ENCODE data around the gene ATP1A2. TPM values are rescaled to one million over a fixed set of nuclear protein-coding genes. Genes with fewer than 3 reads are reported as not detected.
"Not testable (repeated sequence)": the region's sequence is repeated elsewhere in the genome, so short reads cannot be mapped to it uniquely, and the experiment has no call there.

ATP1A2 gene
- total RNA-seq, 1 donor from 2014 or later = not detected

GRCh38 chr1:160126342-160126741 lies 10.8 kb downstream of the ATP1A2 start:
- intact Hi-C loops (cut with micrococcal nuclease); H3K27me3 Mint-ChIP-seq (ENCODE audit: low read depth); H3K4me1 Mint-ChIP-seq (ENCODE audit: low read depth); DNase-seq (ENCODE audit: low spot score); H3K36me3 Mint-ChIP-seq (ENCODE audit: low read depth); H3K4me3 Mint-ChIP-seq (ENCODE audit: low read depth); H3K27ac Mint-ChIP-seq; H3K9me3 Mint-ChIP-seq: not testable (repeated sequence)

GRCh38 chr1:160127381-160127780 lies 11.8 kb downstream of the ATP1A2 start:
- H3K27me3 Mint-ChIP-seq (ENCODE audit: low read depth) = peaks cover 9% of the 10 kb centered on the region
- intact Hi-C loops (cut with micrococcal nuclease) = no loop called here
- no peaks in the 10 kb centered on the region for H3K4me1 Mint-ChIP-seq (ENCODE audit: low read depth)
- H3K36me3 Mint-ChIP-seq (ENCODE audit: low read depth) = no peaks in the 10 kb centered on the region
- no peak overlapping the region for H3K27ac Mint-ChIP-seq
- DNase-seq (ENCODE audit: low spot score) = no peak
- no peaks in the 10 kb centered on the region for H3K9me3 Mint-ChIP-seq
- H3K4me3 Mint-ChIP-seq (ENCODE audit: low read depth) = no peak overlapping the region

- intact Hi-C loops (cut with micrococcal nuclease) = no loop called here
- Mint-ChIP-seq H3K9me3 (no peaks in the 10 kb centered on the region), H3K27ac (no peak overlapping the region), H3K27me3 (ENCODE audit: low read depth) (peaks cover 15% of the 10 kb centered on the region), H3K36me3 (ENCODE audit: low read depth) (no peaks in the 10 kb centered on the region), H3K4me3 (ENCODE audit: low read depth) (no peak overlapping the region), H3K4me1 (ENCODE audit: low read depth) (no peaks in the 10 kb centered on the region)
- DNase-seq (ENCODE audit: low spot score) = no peak
These were observed 12.4 kb downstream of the ATP1A2 start for GRCh38 chr1:160127865-160128523.

- intact Hi-C loops (cut with micrococcal nuclease) = no loop called here
- Mint-ChIP-seq H3K9me3 (no peaks in the 10 kb centered on the region), H3K27me3 (ENCODE audit: low read depth) (peaks cover 16% of the 10 kb centered on the region), H3K4me1 (ENCODE audit: low read depth) (no peaks in the 10 kb centered on the region), H3K4me3 (ENCODE audit: low read depth) (no peak overlapping the region), H3K27ac (no peak overlapping the region), H3K36me3 (ENCODE audit: low read depth) (no peaks in the 10 kb centered on the region)
- no peak for DNase-seq (ENCODE audit: low spot score)
These were observed 13.1 kb downstream of the ATP1A2 start for GRCh38 chr1:160128636-160129035.

GRCh38 chr1:160129046-160129445 lies 13.5 kb downstream of the ATP1A2 start:
- no peak for DNase-seq (ENCODE audit: low spot score)
- H3K36me3 Mint-ChIP-seq (ENCODE audit: low read depth) = no peaks in the 10 kb centered on the region
- no peaks in the 10 kb centered on the region for H3K9me3 Mint-ChIP-seq
- no peak overlapping the region for H3K27ac Mint-ChIP-seq
- H3K27me3 Mint-ChIP-seq (ENCODE audit: low read depth) = peaks cover 16% of the 10 kb centered on the region
- H3K4me1 Mint-ChIP-seq (ENCODE audit: low read depth) = no peaks in the 10 kb centered on the region
- H3K4me3 Mint-ChIP-seq (ENCODE audit: low read depth) = no peak overlapping the region
- intact Hi-C loops (cut with micrococcal nuclease) = no loop called here

- Mint-ChIP-seq H3K27ac (no peak overlapping the region), H3K27me3 (ENCODE audit: low read depth) (peaks cover 16% of the 10 kb centered on the region), H3K9me3 (no peaks in the 10 kb centered on the region), H3K4me1 (ENCODE audit: low read depth) (no peaks in the 10 kb centered on the region), H3K4me3 (ENCODE audit: low read depth) (no peak overlapping the region), H3K36me3 (ENCODE audit: low read depth) (no peaks in the 10 kb centered on the region)
- no peak for DNase-seq (ENCODE audit: low spot score)
- intact Hi-C loops (cut with micrococcal nuclease) = no loop called here
These were observed 14.0 kb downstream of the ATP1A2 start for GRCh38 chr1:160129558-160129957.

DNA sequence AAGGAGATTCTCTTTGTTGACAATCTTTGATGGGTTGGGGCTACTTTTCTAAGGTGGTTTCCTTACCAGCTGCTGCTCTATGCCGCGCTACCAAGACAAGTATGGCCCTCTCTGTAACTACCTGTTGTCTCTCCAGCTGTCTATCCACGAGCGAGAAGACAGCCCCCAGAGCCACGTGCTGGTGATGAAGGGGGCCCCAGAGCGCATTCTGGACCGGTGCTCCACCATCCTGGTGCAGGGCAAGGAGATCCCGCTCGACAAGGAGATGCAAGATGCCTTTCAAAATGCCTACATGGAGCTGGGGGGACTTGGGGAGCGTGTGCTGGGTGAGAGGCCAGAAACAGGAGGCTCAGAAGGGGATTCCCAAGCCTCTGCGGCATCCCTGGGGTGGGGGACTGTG lies 14.4 kb downstream of the ATP1A2 start:
- no peak overlapping the region for H3K4me3 Mint-ChIP-seq (ENCODE audit: low read depth)

GRCh38 chr1:160130486-160130885 lies 14.9 kb downstream of the ATP1A2 start:
- H3K9me3 Mint-ChIP-seq = no peaks in the 10 kb centered on the region
- no peaks in the 10 kb centered on the region for H3K4me1 Mint-ChIP-seq (ENCODE audit: low read depth)
- DNase-seq (ENCODE audit: low spot score) = no peak
- peaks cover 16% of the 10 kb centered on the region for H3K27me3 Mint-ChIP-seq (ENCODE audit: low read depth)
- intact Hi-C loops (cut with micrococcal nuclease) = no loop called here
- H3K27ac Mint-ChIP-seq = no peak overlapping the region
- H3K4me3 Mint-ChIP-seq (ENCODE audit: low read depth) = no peak overlapping the region
- no peaks in the 10 kb centered on the region for H3K36me3 Mint-ChIP-seq (ENCODE audit: low read depth)

More for the DNA sequence above, 14.4 kb downstream of the ATP1A2 start:
- H3K9me3 Mint-ChIP-seq = no peaks in the 10 kb centered on the region
- no peaks in the 10 kb centered on the region for H3K36me3 Mint-ChIP-seq (ENCODE audit: low read depth)
- peaks cover 16% of the 10 kb centered on the region for H3K27me3 Mint-ChIP-seq (ENCODE audit: low read depth)
- intact Hi-C loops (cut with micrococcal nuclease) = no loop called here
- H3K4me1 Mint-ChIP-seq (ENCODE audit: low read depth) = no peaks in the 10 kb centered on the region
- DNase-seq (ENCODE audit: low spot score) = no peak
- no peak overlapping the region for H3K27ac Mint-ChIP-seq

- no peak for DNase-seq (ENCODE audit: low spot score)
- H3K4me1 Mint-ChIP-seq (ENCODE audit: low read depth) = no peaks in the 10 kb centered on the region
- no peaks in the 10 kb centered on the region for H3K9me3 Mint-ChIP-seq
- no peak overlapping the region for H3K4me3 Mint-ChIP-seq (ENCODE audit: low read depth)
- no peaks in the 10 kb centered on the region for H3K36me3 Mint-ChIP-seq (ENCODE audit: low read depth)
- intact Hi-C loops (cut with micrococcal nuclease) = no loop called here
- no peak overlapping the region for H3K27ac Mint-ChIP-seq
- peaks cover 16% of the 10 kb centered on the region for H3K27me3 Mint-ChIP-seq (ENCODE audit: low read depth)
These were observed 15.4 kb downstream of the ATP1A2 start for GRCh38 chr1:160130939-160131338.

DNA sequence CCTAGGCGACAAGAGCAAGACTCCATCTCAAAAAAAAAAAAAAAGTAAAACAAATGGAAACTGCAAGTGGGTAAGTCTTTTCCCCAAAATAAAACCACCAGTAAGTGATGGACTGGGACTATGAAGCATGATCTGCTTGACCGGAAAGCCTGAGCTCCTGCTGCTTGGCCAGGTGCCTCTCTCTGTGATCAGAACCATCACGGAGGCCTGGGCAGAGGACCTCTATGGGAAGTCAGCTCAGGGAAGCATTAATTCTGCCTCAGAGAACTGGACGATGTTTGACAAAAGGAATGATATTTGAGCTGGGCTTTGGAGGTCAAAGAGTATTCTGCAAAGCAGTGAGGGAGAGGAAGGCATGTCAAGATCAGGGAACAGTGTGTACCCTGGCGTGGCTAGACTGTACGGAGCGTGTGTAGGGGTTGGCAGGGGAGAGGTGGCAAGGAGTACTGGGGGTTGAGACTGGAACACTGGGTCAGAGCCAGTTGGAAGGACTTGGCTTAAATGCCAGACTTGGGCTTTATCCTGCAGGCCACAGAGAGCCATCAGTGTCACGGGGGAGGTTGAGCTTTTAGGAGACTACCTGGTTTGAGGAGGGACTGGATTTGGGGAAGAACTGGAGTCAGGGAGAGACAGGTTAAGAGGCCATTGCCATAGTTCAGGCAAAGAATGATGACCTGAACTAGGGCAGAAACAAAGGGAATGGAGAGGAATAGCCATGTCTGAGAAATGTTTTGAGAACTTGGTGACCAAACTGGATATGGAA lies 16.4 kb downstream of the ATP1A2 start:
- intact Hi-C loops (cut with micrococcal nuclease) = no loop called here
- H3K27me3 Mint-ChIP-seq (ENCODE audit: low read depth) = peaks cover 16% of the 10 kb centered on the region
- no peaks in the 10 kb centered on the region for H3K4me1 Mint-ChIP-seq (ENCODE audit: low read depth)
- no peak overlapping the region for H3K4me3 Mint-ChIP-seq (ENCODE audit: low read depth)
- no peaks in the 10 kb centered on the region for H3K9me3 Mint-ChIP-seq
- DNase-seq (ENCODE audit: low spot score) = no peak
- H3K36me3 Mint-ChIP-seq (ENCODE audit: low read depth) = no peaks in the 10 kb centered on the region
- H3K27ac Mint-ChIP-seq = no peak overlapping the region

DNA sequence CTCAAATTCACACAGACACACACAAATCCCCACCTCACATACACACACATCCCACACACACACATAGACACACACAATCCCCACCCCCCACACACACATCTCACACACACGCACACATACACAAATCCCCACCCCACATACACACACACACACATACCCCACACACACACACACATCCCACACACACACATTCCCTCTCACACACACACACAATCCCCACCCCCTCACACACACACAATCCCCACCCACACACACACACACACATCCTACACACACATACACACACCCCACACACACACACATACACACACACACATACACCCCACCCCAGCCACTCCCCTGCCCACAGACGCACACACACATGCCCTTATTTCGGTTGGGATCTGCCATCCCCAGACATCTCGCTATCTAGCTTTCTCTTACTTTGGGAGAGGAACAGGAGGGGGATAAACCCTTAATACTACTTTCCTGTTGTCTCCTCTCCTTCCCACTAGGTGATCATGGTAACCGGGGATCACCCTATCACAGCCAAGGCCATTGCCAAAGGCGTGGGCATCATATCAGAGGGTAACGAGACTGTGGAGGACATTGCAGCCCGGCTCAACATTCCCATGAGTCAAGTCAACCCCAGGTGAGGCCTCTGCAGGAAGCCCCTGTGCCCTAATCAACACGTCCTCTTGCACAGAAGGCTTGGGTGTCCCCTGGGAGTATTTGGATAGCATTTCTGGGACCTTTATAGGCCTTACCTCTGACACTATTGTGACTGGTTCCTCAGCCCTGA lies 18.6 kb downstream of the ATP1A2 start:
- Mint-ChIP-seq H3K36me3 (ENCODE audit: low read depth) (no peaks in the 10 kb centered on the region), H3K9me3 (no peaks in the 10 kb centered on the region), H3K4me1 (ENCODE audit: low read depth) (no peaks in the 10 kb centered on the region), H3K4me3 (ENCODE audit: low read depth) (no peak overlapping the region), H3K27me3 (ENCODE audit: low read depth) (peaks cover 21% of the 10 kb centered on the region), H3K27ac (no peak overlapping the region)
- DNase-seq (ENCODE audit: low spot score) = no peak
- intact Hi-C loops (cut with micrococcal nuclease) = no loop called here

GRCh38 chr1:160134791-160135572 lies 19.4 kb downstream of the ATP1A2 start:
- intact Hi-C loops (cut with micrococcal nuclease) = no loop called here
- no peaks in the 10 kb centered on the region for H3K36me3 Mint-ChIP-seq (ENCODE audit: low read depth)

More at GRCh38 chr1:160134791-160135572, 19.4 kb downstream of the ATP1A2 start:
- no peaks in the 10 kb centered on the region for H3K9me3 Mint-ChIP-seq
- H3K4me1 Mint-ChIP-seq (ENCODE audit: low read depth) = no peaks in the 10 kb centered on the region
- H3K4me3 Mint-ChIP-seq (ENCODE audit: low read depth) = no peak overlapping the region
- H3K27ac Mint-ChIP-seq = no peak overlapping the region
- DNase-seq (ENCODE audit: low spot score) = no peak
- peaks cover 21% of the 10 kb centered on the region for H3K27me3 Mint-ChIP-seq (ENCODE audit: low read depth)
